Loucy (cell line): ENCODE results near the gene NAA20.

Source experiments
- CTCF ChIP-seq: fragments of 200-600 bp; sonication (generic); conservative IDR thresholded peaks from 2 replicates; pipeline ENCODE4 v1.5.1; 2014; ENCODE audit warnings: mild to moderate bottlenecking, antibody characterized with exemption, low read length
- EZH2phosphoT487 ChIP-seq: fragments of 200-600 bp; IDR thresholded peaks from 2 replicates; pipeline ENCODE4 v1.6.1; 2018; ENCODE audit warnings: antibody characterized with exemption, mild to moderate bottlenecking, moderate library complexity, borderline replicate concordance

- no peak for TF ChIP-seq CTCF
- TF ChIP-seq EZH2phosphoT487 = no peak
Measured at GRCh38 chr20:20012541-20012940, 4.6 kb upstream of the NAA20 start.
